Thyroid gland (tissue), 4 donors: ENCODE measurements around the gene EPHB3. TPM values are rescaled to one million over a fixed set of nuclear protein-coding genes. Genes with fewer than 3 reads are reported as not detected.

Experiments used
- DNase-seq, 2 donors: peaks; one replicate each; pipeline ENCODE4 v3.0.0-alpha.2; 2019
- H3K27ac ChIP-seq, 3 donors: fragments of 200-600 bp; sonication (generic); 1 replicate in 2 of 3; 2 replicates in 1 of 3; pipeline ENCODE4 v1.5.1; 2016 to 2019; ENCODE audit warnings: mild to moderate bottlenecking in 1 of 3, moderate library complexity in 1 of 3
- H3K27me3 ChIP-seq: fragments of 200-600 bp; sonication (generic); one replicate; pipeline ENCODE4 v1.5.1; 2019
- H3K36me3 ChIP-seq, 2 donors: fragments of 200-600 bp; sonication (generic); one replicate each; pipeline ENCODE4 v1.5.1; 2016 to 2019
- H3K4me1 ChIP-seq, 2 donors: fragments of 200-600 bp; sonication (generic); one replicate each; pipeline ENCODE4 v1.5.1; 2017 to 2019
- H3K4me3 ChIP-seq, 3 donors: fragments of 200-600 bp; sonication (generic); replicated peaks in 1 of 3; 1 replicate in 2 of 3; 2 replicates in 1 of 3; pipeline ENCODE4 v1.5.1; 2016; ENCODE audit warnings: mild to moderate bottlenecking in 1 of 3
- H3K9me3 ChIP-seq: fragments of 200-600 bp; sonication (generic); one replicate; pipeline ENCODE4 v1.5.1; 2017
- POLR2A ChIP-seq, 2 donors: fragments of 450-650 bp; IDR thresholded peaks; one replicate each; pipeline ENCODE4 v1.6.1; 2017; ENCODE audit warnings: antibody characterized with exemption in 2 of 2, mild to moderate bottlenecking in 2 of 2, moderate library complexity in 1 of 2
- WGBS, 2 donors: methylation state at CpG; one replicate each; pipeline ENCODE4 v1.1.5; 2017; 5-methylcytosine and 5-hydroxymethylcytosine counted together
- intact Hi-C: fragments of 100-400 bp; cut with DNase I; formaldehyde crosslinking; loops from one replicate; pipeline ENCODE4 v1.15.1; 2023
- total RNA-seq, 4 donors: library from RNA; depleted of rRNA; stranded (reverse); fragments of >200 nt; gene quantifications; one replicate each; pipeline ENCODE4 v1.2.3, GENCODE V29; 2016
- TF ChIP-seq, protein P1 (sequence below), 6 experiments: fragments of 200-600 bp in 3 of 6; fragments of 450-650 bp in 3 of 6; sonication (generic) in 3 of 6; IDR thresholded peaks; one replicate each; pipeline ENCODE4 v1.5.1; 2016 to 2019; ENCODE audit warnings: antibody characterized with exemption in 6 of 6, mild to moderate bottlenecking in 2 of 6, inconsistent platforms in 1 of 6, moderate library complexity in 1 of 6

The EPHB3 gene
- total RNA-seq, 4 donors from 2014 or later, result 0.46 to 2.7 (median 1.1) TPM

DNA sequence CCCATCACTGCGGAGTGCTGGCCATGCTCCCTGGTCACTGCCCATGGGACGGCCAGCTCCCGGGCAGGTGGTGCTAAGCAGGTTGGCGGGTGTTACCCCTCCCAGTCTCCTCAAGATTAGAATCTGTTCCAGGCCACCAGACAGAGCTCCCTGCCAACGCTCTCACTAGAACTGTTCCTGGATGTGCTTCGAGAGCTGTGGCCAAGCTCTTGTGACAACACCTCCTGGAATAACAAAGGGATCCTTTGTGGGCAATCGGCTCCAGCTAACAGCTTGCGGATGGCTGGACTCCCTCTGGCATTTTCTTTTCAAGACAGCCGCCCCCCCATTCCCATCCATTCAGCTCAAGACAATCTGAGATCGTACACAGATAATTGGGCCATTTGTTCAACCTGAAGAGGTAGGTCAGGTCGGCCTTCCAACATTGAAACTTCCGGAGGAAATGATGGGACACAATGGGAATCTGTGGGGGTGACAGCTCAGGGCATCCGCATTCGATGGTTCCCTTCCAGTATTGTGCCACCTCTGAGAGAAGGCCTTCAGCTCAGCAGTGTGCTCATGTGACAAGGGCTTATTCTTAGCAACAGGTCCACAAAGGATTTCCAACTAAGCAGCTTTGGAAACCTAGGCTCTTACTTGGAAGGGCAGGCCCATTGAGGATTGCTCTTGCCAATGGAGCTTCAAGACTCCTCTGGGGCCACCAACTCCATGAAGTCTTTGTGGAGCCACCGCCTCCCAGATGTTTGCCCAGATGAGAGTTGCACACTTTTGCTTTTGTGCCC, 11.6 kb upstream of the EPHB3 start:
- peak; percentile 86 to 87 for DNase-seq
- TF ChIP-seq, protein P1, sequence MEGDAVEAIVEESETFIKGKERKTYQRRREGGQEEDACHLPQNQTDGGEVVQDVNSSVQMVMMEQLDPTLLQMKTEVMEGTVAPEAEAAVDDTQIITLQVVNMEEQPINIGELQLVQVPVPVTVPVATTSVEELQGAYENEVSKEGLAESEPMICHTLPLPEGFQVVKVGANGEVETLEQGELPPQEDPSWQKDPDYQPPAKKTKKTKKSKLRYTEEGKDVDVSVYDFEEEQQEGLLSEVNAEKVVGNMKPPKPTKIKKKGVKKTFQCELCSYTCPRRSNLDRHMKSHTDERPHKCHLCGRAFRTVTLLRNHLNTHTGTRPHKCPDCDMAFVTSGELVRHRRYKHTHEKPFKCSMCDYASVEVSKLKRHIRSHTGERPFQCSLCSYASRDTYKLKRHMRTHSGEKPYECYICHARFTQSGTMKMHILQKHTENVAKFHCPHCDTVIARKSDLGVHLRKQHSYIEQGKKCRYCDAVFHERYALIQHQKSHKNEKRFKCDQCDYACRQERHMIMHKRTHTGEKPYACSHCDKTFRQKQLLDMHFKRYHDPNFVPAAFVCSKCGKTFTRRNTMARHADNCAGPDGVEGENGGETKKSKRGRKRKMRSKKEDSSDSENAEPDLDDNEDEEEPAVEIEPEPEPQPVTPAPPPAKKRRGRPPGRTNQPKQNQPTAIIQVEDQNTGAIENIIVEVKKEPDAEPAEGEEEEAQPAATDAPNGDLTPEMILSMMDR (IDR thresholded peaks at IDR 0.05), result no peak
- no peak for TF ChIP-seq POLR2A (IDR thresholded peaks at IDR 0.05)
- Histone ChIP-seq H3K27ac (no peak overlapping the region), H3K27me3 (no peaks in the 10 kb centered on the region), H3K9me3 (no peaks in the 10 kb centered on the region), H3K4me1 (peaks cover 0 to 6% of the 10 kb centered on the region in 2 donors), H3K36me3 (no peaks in the 10 kb centered on the region), H3K4me3 (no peak overlapping the region)
- intact Hi-C loops, result loop anchor here (10.0 kb wide), 1 partner anchor 175 kb away; the partner anchor contains the start of gene THPO
- WGBS, 2 donors, result 41 to 45% methylated on average over 14 to 15 of the region's 15 CpGs

DNA sequence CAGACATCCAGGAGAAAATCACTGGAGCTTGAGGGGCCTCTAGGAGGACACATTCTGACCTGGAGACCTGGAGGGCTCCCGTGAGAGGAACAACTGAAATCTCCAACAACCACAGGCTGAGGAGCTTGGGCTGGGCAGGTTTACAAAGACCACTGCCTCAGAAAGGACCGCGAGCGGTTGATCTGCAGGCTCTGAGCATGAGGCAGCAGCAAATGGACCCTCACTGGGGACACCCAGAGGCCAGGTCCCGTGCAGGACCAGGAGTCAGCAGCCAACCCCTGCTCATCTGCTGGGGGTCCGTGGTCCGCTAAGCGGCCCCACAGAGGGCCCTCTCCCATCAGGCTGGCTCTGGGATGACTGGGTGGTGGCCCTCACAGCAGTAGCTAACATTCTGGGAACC, 10.5 kb upstream of the EPHB3 start:
- H3K27me3 ChIP-seq, result no peaks in the 10 kb centered on the region
- H3K4me1 ChIP-seq, result peaks cover 0 to 6% of the 10 kb centered on the region in 2 donors
- no peak for TF ChIP-seq POLR2A (IDR thresholded peaks at IDR 0.05)
- TF ChIP-seq, protein P1 (IDR thresholded peaks at IDR 0.05), result no peak
- H3K4me3 ChIP-seq, result no peak overlapping the region
- no peaks in the 10 kb centered on the region for H3K36me3 ChIP-seq
- no peak overlapping the region for H3K27ac ChIP-seq
- no peaks in the 10 kb centered on the region for H3K9me3 ChIP-seq
- WGBS, 2 donors, result 78 to 80% methylated on average over 5 to 7 of the region's 8 CpGs
- DNase-seq, result no peak
- intact Hi-C loops, result no loop called here

DNA sequence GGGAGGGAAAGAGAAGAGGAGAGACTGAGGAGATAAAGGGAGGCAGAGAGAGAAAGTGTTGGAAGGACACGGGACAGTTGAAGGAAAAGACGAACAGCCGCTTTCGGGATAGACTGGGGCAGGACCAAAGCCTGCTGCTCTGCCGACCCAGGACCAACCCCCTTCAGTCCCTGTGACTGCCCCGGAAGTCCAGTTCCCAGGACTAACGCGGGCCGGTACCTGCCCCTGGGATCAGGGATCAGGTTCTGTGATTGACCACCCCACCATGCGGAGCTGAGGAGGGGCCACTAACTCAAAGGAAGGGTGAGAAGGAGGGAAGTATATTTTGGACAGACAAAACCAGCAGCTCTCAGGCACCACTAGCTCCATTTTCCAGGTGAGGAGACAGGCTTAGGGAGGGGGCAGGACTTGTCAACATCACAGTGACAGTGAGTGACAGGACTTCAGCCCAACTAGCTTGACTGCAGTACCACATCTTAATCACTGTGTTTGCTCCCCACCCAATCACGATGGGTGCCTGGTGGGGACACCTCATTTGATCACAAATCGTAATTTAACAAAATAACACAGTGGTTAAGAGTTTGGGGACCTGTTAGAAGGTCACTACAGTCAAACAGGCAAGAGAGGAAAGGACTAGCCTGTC, 9.8 kb upstream of the EPHB3 start:
- no peak overlapping the region for H3K4me3 ChIP-seq
- no peak overlapping the region for H3K27ac ChIP-seq
- no peak for DNase-seq
- H3K36me3 ChIP-seq, result no peaks in the 10 kb centered on the region
- intact Hi-C loops, result no loop called here
- peaks cover 0 to 6% of the 10 kb centered on the region in 2 donors for H3K4me1 ChIP-seq
- H3K9me3 ChIP-seq, result no peaks in the 10 kb centered on the region
- H3K27me3 ChIP-seq, result no peaks in the 10 kb centered on the region
- 80 to 83% methylated on average over 11 to 12 of the region's 12 CpGs for WGBS, 2 donors
- no peak for TF ChIP-seq POLR2A (IDR thresholded peaks at IDR 0.05)
- TF ChIP-seq, protein P1 (IDR thresholded peaks at IDR 0.05), result no peak

DNA sequence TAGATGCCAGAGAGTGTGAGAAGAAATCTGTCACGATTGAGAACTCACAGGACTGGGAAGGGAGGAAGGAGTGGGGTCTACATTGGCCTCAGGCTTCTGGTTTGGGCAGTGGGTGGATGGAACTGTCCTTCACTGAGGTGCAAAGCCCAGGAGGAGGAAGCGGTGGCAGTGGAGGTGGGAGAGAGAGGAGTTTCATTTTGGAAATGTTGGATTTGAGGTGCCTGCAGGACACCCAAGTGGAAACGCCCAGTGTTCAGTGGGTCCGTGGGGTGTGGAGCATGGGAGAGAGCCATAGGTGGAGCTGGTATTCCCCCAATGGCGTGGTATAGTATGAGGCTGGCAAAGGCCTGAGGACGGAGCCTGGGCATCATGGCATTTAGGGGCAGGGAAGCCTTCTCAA, 9.3 kb upstream of the EPHB3 start:
- Histone ChIP-seq H3K27me3 (no peaks in the 10 kb centered on the region), H3K27ac (no peak overlapping the region), H3K4me3 (no peak overlapping the region), H3K9me3 (no peaks in the 10 kb centered on the region), H3K4me1 (peaks cover 0 to 6% of the 10 kb centered on the region in 2 donors), H3K36me3 (no peaks in the 10 kb centered on the region)
- WGBS, 2 donors, result 87 to 89% methylated on average over 6 of the region's 6 CpGs
- DNase-seq, result no peak
- TF ChIP-seq, protein P1 (IDR thresholded peaks at IDR 0.05), result no peak
- TF ChIP-seq POLR2A (IDR thresholded peaks at IDR 0.05), result no peak
- intact Hi-C loops, result no loop called here

DNA sequence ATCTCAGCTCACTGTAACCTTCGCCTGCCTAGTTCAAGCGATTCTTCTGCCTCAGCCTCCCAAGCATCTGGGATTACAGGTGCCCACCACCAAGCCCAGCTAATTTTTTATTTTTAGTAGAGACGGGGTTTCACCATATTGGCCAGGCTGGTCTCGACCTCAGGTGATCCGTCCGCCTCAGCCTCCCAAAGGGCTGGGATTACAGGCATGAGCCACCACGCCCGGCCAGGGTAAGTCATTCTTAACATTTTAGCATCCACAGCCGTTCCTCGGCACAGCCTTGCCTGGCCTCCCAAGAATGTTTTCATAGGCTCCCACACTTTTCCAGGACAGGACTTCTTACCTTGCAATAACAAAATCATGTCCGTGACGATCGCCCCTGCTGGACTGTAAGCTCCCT, 8.7 kb upstream of the EPHB3 start:
- Histone ChIP-seq H3K36me3 (no peaks in the 10 kb centered on the region), H3K4me1 (peaks cover 0 to 6% of the 10 kb centered on the region in 2 donors), H3K9me3 (no peaks in the 10 kb centered on the region), H3K27me3 (no peaks in the 10 kb centered on the region), H3K27ac (no peak overlapping the region), H3K4me3 (no peak overlapping the region)
- intact Hi-C loops, result no loop called here
- DNase-seq, result no peak
- TF ChIP-seq, protein P1 (IDR thresholded peaks at IDR 0.05), result no peak
- no peak for TF ChIP-seq POLR2A (IDR thresholded peaks at IDR 0.05)
- 60 to 68% methylated on average over 13 of the region's 13 CpGs for WGBS, 2 donors
